Caco-2 (cell line): ENCODE data around the gene DCAF11. TPM values are rescaled to one million over a fixed set of nuclear protein-coding genes. Genes with fewer than 3 reads are reported as not detected.

Source experiments
- BruUV-seq: library from RNA; stranded (reverse); fragments of 400-500 nt; replicated peaks from 2 replicates; lab custom pipeline; 2021; lab: Mats Ljungman, UMichigan
- CTCF ChIA-PET: fragments of 300-600 bp; sonication (Branson Sonifier 250); formaldehyde crosslinking; loops from one replicate; lab custom pipeline; 2022; ENCODE audit warnings: antibody characterized with exemption; lab: Charles Lee
- POLR2A ChIA-PET: fragments of 300-600 bp; sonication (Branson Sonifier 250); formaldehyde crosslinking; loops from one replicate; lab custom pipeline; 2022; ENCODE audit warnings: antibody characterized with exemption; lab: Charles Lee
- DNase-seq, 2 experiments: peaks; one replicate each; pipeline versions ENCODE4 v3.0.0 to v3.0.0-alpha.2; 2020 to 2022
- H3K27me3 ChIP-seq: replicated peaks from 2 replicates; pipeline ENCODE4 v1.6.0; 2011; ENCODE audit warnings: low read length; ENCODE audit not compliant: control insufficient read depth, insufficient read depth
- H3K36me3 ChIP-seq: 2 replicates; pipeline ENCODE4 v1.5.1; 2011; ENCODE audit warnings: low read length; ENCODE audit not compliant: control insufficient read depth, insufficient read depth
- H3K4me1 ChIP-seq: fragments of 250-450 bp; sonication (Bioruptor Pico); 2 replicates; pipeline ENCODE4 v1.5.1; 2020; ENCODE audit warnings: mild to moderate bottlenecking
- H3K4me3 ChIP-seq: 2 replicates; pipeline ENCODE4 v1.5.1; 2011; ENCODE audit warnings: low read depth, mild to moderate bottlenecking, control low read depth, low read length
- H3K9me3 ChIP-seq: fragments of 250-450 bp; sonication (Bioruptor Pico); 2 replicates; pipeline ENCODE4 v1.5.1; 2020; ENCODE audit warnings: mild to moderate bottlenecking, moderate library complexity
- H3K27ac Mint-ChIP-seq: one replicate; pipeline ENCODE4 v1.8.0; 2022; ENCODE audit warnings: mixed read lengths; ENCODE audit not compliant: unreplicated experiment
- H3K27me3 Mint-ChIP-seq: one replicate; pipeline ENCODE4 v1.8.0; 2022; ENCODE audit warnings: mixed read lengths; ENCODE audit not compliant: insufficient read depth, unreplicated experiment
- H3K36me3 Mint-ChIP-seq: one replicate; pipeline ENCODE4 v1.8.0; 2022; ENCODE audit warnings: mild to moderate bottlenecking, mixed read lengths; ENCODE audit not compliant: insufficient read depth, unreplicated experiment
- H3K4me1 Mint-ChIP-seq: one replicate; pipeline ENCODE4 v1.8.0; 2022; ENCODE audit warnings: low read depth, mixed read lengths; ENCODE audit not compliant: unreplicated experiment
- H3K4me3 Mint-ChIP-seq: one replicate; pipeline ENCODE4 v1.8.0; 2022; ENCODE audit warnings: mild to moderate bottlenecking, moderate library complexity, mixed read lengths; ENCODE audit not compliant: unreplicated experiment
- H3K9me3 Mint-ChIP-seq: one replicate; pipeline ENCODE4 v1.8.0; 2022; ENCODE audit warnings: mixed read lengths; ENCODE audit not compliant: unreplicated experiment
- intact Hi-C: fragments of 100-400 bp; cut with micrococcal nuclease; formaldehyde crosslinking; loops from one replicate; pipeline ENCODE4 v1.10.0; 2022; ENCODE audit not compliant: unreplicated experiment
- total RNA-seq: library from RNA; stranded (reverse); gene quantifications from 2 replicates; pipeline ENCODE4 v1.2.3, GENCODE V29; 2022
- TF ChIP-seq, protein P1 (sequence below), 2 experiments: fragments of 200-600 bp in 1 of 2; IDR thresholded peaks; 1 replicate in 1 of 2; 2 replicates in 1 of 2; pipeline versions ENCODE4 v1.5.1 to v1.8.0; 2011 to 2022; ENCODE audit warnings: antibody characterized with exemption in 1 of 2, control low read depth in 1 of 2, inconsistent platforms in 1 of 2, low read depth in 1 of 2, low read length in 1 of 2, mild to moderate bottlenecking in 1 of 2, moderate library complexity in 1 of 2; ENCODE audit not compliant: insufficient read depth in 1 of 2, severe bottlenecking in 1 of 2, unreplicated experiment in 1 of 2

The DCAF11 gene
- total RNA-seq, 1 experiment from 2014 or later, result 65.9 TPM

GRCh38 chr14:24068711-24069410, 45.7 kb upstream of the DCAF11 start:
- Mint-ChIP-seq H3K27me3 (no peaks in the 10 kb centered on the region), H3K27ac (no peak overlapping the region), H3K9me3 (no peaks in the 10 kb centered on the region), H3K4me3 (no peak overlapping the region), H3K4me1 (peaks cover 6% of the 10 kb centered on the region), H3K36me3 (no peaks in the 10 kb centered on the region)
- POLR2A ChIA-PET, result interaction anchor here (1.2 kb wide), 1 partner anchor 12 kb away, joined by 4 read pairs; no protein-coding TSS in a partner anchor
- Histone ChIP-seq H3K4me1 (peaks cover 14% of the 10 kb centered on the region; the same call in 1 of the 2 replicates), H3K4me3 (no peak overlapping the region), H3K27me3 (no peaks in the 10 kb centered on the region), H3K36me3 (no peaks in the 10 kb centered on the region), H3K9me3 (no peaks in the 10 kb centered on the region)
- CTCF ChIA-PET, result no interaction called here
- TF ChIP-seq, protein P1, sequence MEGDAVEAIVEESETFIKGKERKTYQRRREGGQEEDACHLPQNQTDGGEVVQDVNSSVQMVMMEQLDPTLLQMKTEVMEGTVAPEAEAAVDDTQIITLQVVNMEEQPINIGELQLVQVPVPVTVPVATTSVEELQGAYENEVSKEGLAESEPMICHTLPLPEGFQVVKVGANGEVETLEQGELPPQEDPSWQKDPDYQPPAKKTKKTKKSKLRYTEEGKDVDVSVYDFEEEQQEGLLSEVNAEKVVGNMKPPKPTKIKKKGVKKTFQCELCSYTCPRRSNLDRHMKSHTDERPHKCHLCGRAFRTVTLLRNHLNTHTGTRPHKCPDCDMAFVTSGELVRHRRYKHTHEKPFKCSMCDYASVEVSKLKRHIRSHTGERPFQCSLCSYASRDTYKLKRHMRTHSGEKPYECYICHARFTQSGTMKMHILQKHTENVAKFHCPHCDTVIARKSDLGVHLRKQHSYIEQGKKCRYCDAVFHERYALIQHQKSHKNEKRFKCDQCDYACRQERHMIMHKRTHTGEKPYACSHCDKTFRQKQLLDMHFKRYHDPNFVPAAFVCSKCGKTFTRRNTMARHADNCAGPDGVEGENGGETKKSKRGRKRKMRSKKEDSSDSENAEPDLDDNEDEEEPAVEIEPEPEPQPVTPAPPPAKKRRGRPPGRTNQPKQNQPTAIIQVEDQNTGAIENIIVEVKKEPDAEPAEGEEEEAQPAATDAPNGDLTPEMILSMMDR (IDR thresholded peaks at IDR 0.05; ENCODE audit: insufficient read depth in 1 of 2, low read depth in 1 of 2, low read length in 1 of 2, severe bottlenecking in 1 of 2, unreplicated experiment in 1 of 2), result no peak
- BruUV-seq, result no TSS peak
- intact Hi-C loops, result loop anchor here (5.0 kb wide), 1 partner anchor 692 kb away; the partner anchor contains the start of gene CMTM5
- DNase-seq, result no peak

- POLR2A ChIA-PET, result interaction anchor here (1.2 kb wide), 1 partner anchor 12 kb away, joined by 4 read pairs; no protein-coding TSS in a partner anchor
- no peaks in the 10 kb centered on the region for H3K9me3 Mint-ChIP-seq
- H3K4me3 ChIP-seq, result no peak overlapping the region
- H3K36me3 Mint-ChIP-seq, result no peaks in the 10 kb centered on the region
- no peak for DNase-seq
- intact Hi-C loops, result loop anchor here (5.0 kb wide), 1 partner anchor 692 kb away; the partner anchor contains the start of gene CMTM5
- no peak overlapping the region for H3K4me3 Mint-ChIP-seq
- BruUV-seq, result no TSS peak
- no peak overlapping the region for H3K27ac Mint-ChIP-seq
- no peaks in the 10 kb centered on the region for H3K36me3 ChIP-seq
- H3K9me3 ChIP-seq, result no peaks in the 10 kb centered on the region
- H3K4me1 ChIP-seq, result peaks cover 14% of the 10 kb centered on the region; the same call in 1 of the 2 replicates
- no peaks in the 10 kb centered on the region for H3K27me3 ChIP-seq
- no peaks in the 10 kb centered on the region for H3K27me3 Mint-ChIP-seq
- CTCF ChIA-PET, result no interaction called here
- TF ChIP-seq, protein P1 (IDR thresholded peaks at IDR 0.05; ENCODE audit: insufficient read depth in 1 of 2, low read depth in 1 of 2, low read length in 1 of 2, severe bottlenecking in 1 of 2, unreplicated experiment in 1 of 2), result no peak
- H3K4me1 Mint-ChIP-seq, result peaks cover 6% of the 10 kb centered on the region
Observed at GRCh38 chr14:24069411-24069735, 45.2 kb upstream of the DCAF11 start.

- intact Hi-C loops, result no loop called here
- POLR2A ChIA-PET, result interaction anchor here (1.2 kb wide), 1 partner anchor 14 kb away, joined by 4 read pairs; no protein-coding TSS in a partner anchor
Observed at GRCh38 chr14:24070285-24071143, 44.1 kb upstream of the DCAF11 start.

More at GRCh38 chr14:24070285-24071143, 44.1 kb upstream of the DCAF11 start:
- Histone ChIP-seq H3K27me3 (no peaks in the 10 kb centered on the region), H3K36me3 (no peaks in the 10 kb centered on the region), H3K9me3 (no peaks in the 10 kb centered on the region), H3K4me3 (no peak overlapping the region), H3K4me1 (peaks cover 14% of the 10 kb centered on the region; the same call in 1 of the 2 replicates)
- no peak for DNase-seq
- BruUV-seq, result no TSS peak
- Mint-ChIP-seq H3K27ac (no peak overlapping the region), H3K4me3 (no peak overlapping the region), H3K4me1 (peaks cover 15% of the 10 kb centered on the region), H3K27me3 (no peaks in the 10 kb centered on the region), H3K36me3 (no peaks in the 10 kb centered on the region), H3K9me3 (no peaks in the 10 kb centered on the region)
- CTCF ChIA-PET, result interaction anchor here (2.4 kb wide), 1 partner anchor 12 kb away, joined by 6 read pairs; no protein-coding TSS in a partner anchor
- TF ChIP-seq, protein P1 (IDR thresholded peaks at IDR 0.05; ENCODE audit: insufficient read depth in 1 of 2, low read depth in 1 of 2, low read length in 1 of 2, severe bottlenecking in 1 of 2, unreplicated experiment in 1 of 2), result no peak
